ENCODE measurements around the gene TCAP.

The TCAP gene

GRCh38 chr17:39684369-39685192 lies 19.4 kb downstream of the TCAP start:
- DNase-seq (ENCODE audit: extremely low read depth, low read depth): no peak
- H3K4me3 ChIP-seq (replicated peaks; ENCODE audit: low read depth, low read length): no peak overlapping the region
- no peak for TF ChIP-seq CTCF (IDR thresholded peaks at IDR 0.05; ENCODE audit: low read depth, low read length, missing control alignments)

- no peak for TF ChIP-seq CTCF (IDR thresholded peaks at IDR 0.05; ENCODE audit: low read depth, low read length, missing control alignments)
- peak overlapping the region; percentile 55 for H3K4me3 ChIP-seq (replicated peaks; ENCODE audit: low read depth, low read length)
- no peak for DNase-seq (ENCODE audit: extremely low read depth, low read depth)
Measured at GRCh38 chr17:39687101-39687545, 22.0 kb downstream of the TCAP start.

GRCh38 chr17:39687546-39688474 lies 22.7 kb downstream of the TCAP start, which contains the start of gene PGAP3:
Gene PGAP3, minus strand, starts transcription at chr17:39688057. Its CDS starts 43 bp downstream, at chr17:39688014.
- TF ChIP-seq CTCF (IDR thresholded peaks at IDR 0.05; ENCODE audit: low read depth, low read length, missing control alignments): no peak
- peak; percentile 67 for DNase-seq (ENCODE audit: extremely low read depth, low read depth)

GRCh38 chr17:39688475-39688835 lies 23.3 kb downstream of the TCAP start:
- no peak for TF ChIP-seq CTCF (IDR thresholded peaks at IDR 0.05; ENCODE audit: low read depth, low read length, missing control alignments)
- H3K4me3 ChIP-seq (replicated peaks; ENCODE audit: low read depth, low read length): peak overlapping the region; percentile 55
- no peak for DNase-seq (ENCODE audit: extremely low read depth, low read depth)

More at GRCh38 chr17:39687546-39688474, 22.7 kb downstream of the TCAP start, which contains the start of gene PGAP3:
- H3K4me3 ChIP-seq (replicated peaks; ENCODE audit: low read depth, low read length): peak within 1 kb of the TSS; percentile 55

GRCh38 chr17:39688945-39689344 lies 23.8 kb downstream of the TCAP start:
- no peak for TF ChIP-seq CTCF (IDR thresholded peaks at IDR 0.05; ENCODE audit: low read depth, low read length, missing control alignments)
- DNase-seq (ENCODE audit: extremely low read depth, low read depth): no peak
- H3K4me3 ChIP-seq (replicated peaks; ENCODE audit: low read depth, low read length): peak overlapping the region; percentile 55

GRCh38 chr17:39694593-39694992 lies 29.4 kb downstream of the TCAP start:
- H3K4me3 ChIP-seq (replicated peaks; ENCODE audit: low read depth, low read length): no peak overlapping the region
- TF ChIP-seq CTCF (IDR thresholded peaks at IDR 0.05; ENCODE audit: low read depth, low read length, missing control alignments): no peak
- DNase-seq (ENCODE audit: extremely low read depth, low read depth): no peak
